ENCODE measurements around the gene MTHFD1L.

MTHFD1L gene

DNA sequence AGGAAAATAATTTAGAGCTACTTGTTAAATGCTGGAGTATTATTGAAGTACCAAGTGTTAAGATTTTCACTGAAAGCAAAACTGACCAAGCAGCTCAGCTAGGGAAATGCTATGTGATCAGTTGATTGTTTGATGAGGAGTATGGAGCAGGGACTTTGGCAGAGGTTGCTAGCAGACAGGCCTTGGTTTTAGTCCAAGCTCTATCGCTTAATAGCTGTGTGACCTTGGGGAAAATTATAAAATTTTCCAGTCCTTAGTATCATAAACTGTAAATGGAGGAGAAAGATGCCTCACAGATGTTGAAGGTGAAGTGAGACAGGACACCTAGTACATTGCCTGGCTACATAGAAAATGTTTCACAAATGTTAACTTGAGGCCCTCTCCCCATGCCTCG, 136.6 kb downstream of the MTHFD1L start:
- Histone ChIP-seq H3K4me3 (ENCODE audit: insufficient read depth, low read length, poor library complexity, severe bottlenecking) (no peak overlapping the region), H3K79me2 (ENCODE audit: insufficient read depth, low read length) (no peaks in the 10 kb centered on the region), H3F3A (ENCODE audit: insufficient read depth) (no peaks in the 10 kb centered on the region)

DNA sequence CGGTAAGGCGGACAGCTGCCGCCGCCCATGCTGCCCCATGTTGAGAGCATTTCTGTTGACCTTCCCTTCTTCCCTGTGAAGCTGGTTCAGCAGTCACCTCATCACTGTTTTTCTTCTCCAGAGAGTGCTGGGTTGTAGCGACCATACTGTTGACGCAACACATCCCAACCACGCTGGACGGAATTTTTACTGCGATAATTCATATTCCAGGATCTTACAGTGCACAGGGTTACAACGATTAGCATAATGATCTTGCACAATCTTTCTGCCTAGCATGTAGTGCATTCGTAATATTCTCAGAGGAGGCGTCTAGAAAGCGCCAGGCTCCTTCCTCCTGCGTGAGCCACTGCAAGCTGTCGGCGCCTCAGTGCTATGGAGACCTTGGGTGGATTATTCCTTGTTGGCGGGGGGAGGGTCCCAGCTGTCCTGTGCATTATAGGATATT, 137.0 kb downstream of the MTHFD1L start:
- H3K79me2 ChIP-seq (ENCODE audit: insufficient read depth, low read length), result no peaks in the 10 kb centered on the region
- H4K20me1 ChIP-seq (ENCODE audit: low read depth, low read length), result no peaks in the 10 kb centered on the region; the same call in 1 of the 2 replicates
- H3K4me2 ChIP-seq (ENCODE audit: low read depth, low read length, poor library complexity, severe bottlenecking), result no peak overlapping the region
- no peak overlapping the region for H3K27ac ChIP-seq (ENCODE audit: low read depth, low read length)
- H3F3A ChIP-seq (ENCODE audit: insufficient read depth), result no peaks in the 10 kb centered on the region
- TF ChIP-seq EZH2phosphoT487 (conservative IDR thresholded peaks at IDR 0.05; ENCODE audit: low read length), result no peak
- TF ChIP-seq, protein P1, sequence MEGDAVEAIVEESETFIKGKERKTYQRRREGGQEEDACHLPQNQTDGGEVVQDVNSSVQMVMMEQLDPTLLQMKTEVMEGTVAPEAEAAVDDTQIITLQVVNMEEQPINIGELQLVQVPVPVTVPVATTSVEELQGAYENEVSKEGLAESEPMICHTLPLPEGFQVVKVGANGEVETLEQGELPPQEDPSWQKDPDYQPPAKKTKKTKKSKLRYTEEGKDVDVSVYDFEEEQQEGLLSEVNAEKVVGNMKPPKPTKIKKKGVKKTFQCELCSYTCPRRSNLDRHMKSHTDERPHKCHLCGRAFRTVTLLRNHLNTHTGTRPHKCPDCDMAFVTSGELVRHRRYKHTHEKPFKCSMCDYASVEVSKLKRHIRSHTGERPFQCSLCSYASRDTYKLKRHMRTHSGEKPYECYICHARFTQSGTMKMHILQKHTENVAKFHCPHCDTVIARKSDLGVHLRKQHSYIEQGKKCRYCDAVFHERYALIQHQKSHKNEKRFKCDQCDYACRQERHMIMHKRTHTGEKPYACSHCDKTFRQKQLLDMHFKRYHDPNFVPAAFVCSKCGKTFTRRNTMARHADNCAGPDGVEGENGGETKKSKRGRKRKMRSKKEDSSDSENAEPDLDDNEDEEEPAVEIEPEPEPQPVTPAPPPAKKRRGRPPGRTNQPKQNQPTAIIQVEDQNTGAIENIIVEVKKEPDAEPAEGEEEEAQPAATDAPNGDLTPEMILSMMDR (IDR thresholded peaks at IDR 0.05; ENCODE audit: insufficient read depth, low read length, poor library complexity, severe bottlenecking), result no peak
- no peaks in the 10 kb centered on the region for H3K9me3 ChIP-seq (ENCODE audit: insufficient read depth, low read length)
- no peak overlapping the region for H2AFZ ChIP-seq (ENCODE audit: low read depth, low read length, severe bottlenecking)
- no peaks in the 10 kb centered on the region for H3K27me3 ChIP-seq (ENCODE audit: low read length)
- no peaks in the 10 kb centered on the region for H3K9me2 ChIP-seq (replicated peaks; ENCODE audit: insufficient read depth, low read length)
- H3K4me3 ChIP-seq (ENCODE audit: insufficient read depth, low read length, poor library complexity, severe bottlenecking), result no peak overlapping the region
- H3K36me3 ChIP-seq (ENCODE audit: low read length), result no peaks in the 10 kb centered on the region
- H3K9ac ChIP-seq (ENCODE audit: low read length), result no peak overlapping the region

More for the DNA sequence above, 136.6 kb downstream of the MTHFD1L start:
- H3K36me3 ChIP-seq (ENCODE audit: low read length), result no peaks in the 10 kb centered on the region
- H3K27me3 ChIP-seq (ENCODE audit: low read length), result no peaks in the 10 kb centered on the region
- H4K20me1 ChIP-seq (ENCODE audit: low read depth, low read length), result no peaks in the 10 kb centered on the region; the same call in 1 of the 2 replicates
- H3K9me2 ChIP-seq (replicated peaks; ENCODE audit: insufficient read depth, low read length), result no peaks in the 10 kb centered on the region
- no peak overlapping the region for H2AFZ ChIP-seq (ENCODE audit: low read depth, low read length, severe bottlenecking)
- H3K9ac ChIP-seq (ENCODE audit: low read length), result no peak overlapping the region
- H3K9me3 ChIP-seq (ENCODE audit: insufficient read depth, low read length), result no peaks in the 10 kb centered on the region
- TF ChIP-seq EZH2phosphoT487 (conservative IDR thresholded peaks at IDR 0.05; ENCODE audit: low read length), result no peak
- TF ChIP-seq, protein P1 (IDR thresholded peaks at IDR 0.05; ENCODE audit: insufficient read depth, low read length, poor library complexity, severe bottlenecking), result no peak
- H3K4me2 ChIP-seq (ENCODE audit: low read depth, low read length, poor library complexity, severe bottlenecking), result no peak overlapping the region
- no peak overlapping the region for H3K27ac ChIP-seq (ENCODE audit: low read depth, low read length)

DNA sequence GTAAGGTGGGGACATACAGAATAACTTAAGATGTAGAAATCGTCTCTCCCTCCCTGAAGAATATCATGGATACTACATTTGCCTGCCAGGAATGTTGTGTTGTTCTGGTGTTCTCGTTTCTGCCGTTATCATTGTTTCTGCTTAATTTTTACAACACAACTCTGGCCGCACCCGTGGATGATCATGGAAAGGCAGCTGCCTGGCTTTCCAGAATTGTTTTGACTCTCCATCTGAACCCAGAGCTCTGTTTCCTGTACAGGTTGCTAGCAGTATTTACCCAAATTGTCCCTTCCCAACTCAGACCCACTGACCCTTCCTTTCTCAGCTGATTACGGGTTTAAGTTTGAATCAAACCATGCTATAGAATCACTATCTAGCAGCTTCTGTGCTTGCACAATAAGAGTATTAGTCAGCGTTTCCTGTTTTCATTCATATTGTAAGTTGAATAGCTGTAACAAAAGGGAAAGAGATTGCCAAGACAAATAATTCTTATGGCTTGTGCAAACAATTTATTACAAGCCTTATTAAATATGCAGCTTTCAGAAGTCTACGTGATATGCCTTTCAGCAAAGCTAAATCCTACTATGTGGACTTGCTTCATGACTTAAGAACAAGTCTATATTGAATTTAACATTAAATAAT, 139.0 kb downstream of the MTHFD1L start:
- Histone ChIP-seq H4K20me1 (ENCODE audit: low read depth, low read length) (no peaks in the 10 kb centered on the region; the same call in 1 of the 2 replicates), H3K4me3 (ENCODE audit: insufficient read depth, low read length, poor library complexity, severe bottlenecking) (no peak overlapping the region), H3K4me2 (ENCODE audit: low read depth, low read length, poor library complexity, severe bottlenecking) (no peak overlapping the region), H2AFZ (ENCODE audit: low read depth, low read length, severe bottlenecking) (no peak overlapping the region), H3K9me3 (ENCODE audit: insufficient read depth, low read length) (no peaks in the 10 kb centered on the region), H3K79me2 (ENCODE audit: insufficient read depth, low read length) (no peaks in the 10 kb centered on the region), H3K9ac (ENCODE audit: low read length) (no peak overlapping the region), H3K9me2 (replicated peaks; ENCODE audit: insufficient read depth, low read length) (no peaks in the 10 kb centered on the region), H3K27me3 (ENCODE audit: low read length) (no peaks in the 10 kb centered on the region), H3K36me3 (ENCODE audit: low read length) (peaks cover 2% of the 10 kb centered on the region; the same call in 1 of the 2 replicates), H3K27ac (ENCODE audit: low read depth, low read length) (no peak overlapping the region), H3F3A (ENCODE audit: insufficient read depth) (no peaks in the 10 kb centered on the region)
- no peak for TF ChIP-seq EZH2phosphoT487 (conservative IDR thresholded peaks at IDR 0.05; ENCODE audit: low read length)
- TF ChIP-seq, protein P1 (IDR thresholded peaks at IDR 0.05; ENCODE audit: insufficient read depth, low read length, poor library complexity, severe bottlenecking), result no peak

All from SU-DHL-6 (cell line).